Small intestine (tissue), 16 donors: ENCODE data around the gene HHIP. TPM values are rescaled to one million over a fixed set of nuclear protein-coding genes. Genes with fewer than 3 reads are reported as not detected.

Experiments
- DNase-seq, 2 donors: peaks; one replicate each; pipeline versions ENCODE4 v3.0.0 to v3.0.0-alpha.2; 2013
- FAIRE-seq: peaks from 2 replicates; lab custom pipeline; 2012; peaks lifted over from hg19 to GRCh38; lab: Jason Lieb, UNC
- H3K27ac ChIP-seq, 3 donors: one replicate each; pipeline ENCODE4 v1.5.1; 2013; ENCODE audit warnings: low read length in 2 of 3, mild to moderate bottlenecking in 2 of 3, control low read depth in 1 of 3, inconsistent platforms in 1 of 3, low read depth in 1 of 3, moderate library complexity in 1 of 3
- H3K27me3 ChIP-seq, 3 donors: one replicate each; pipeline ENCODE4 v1.6.1; 2013; ENCODE audit warnings: low read length in 3 of 3, inconsistent platforms in 1 of 3; ENCODE audit not compliant: control insufficient read depth in 3 of 3, insufficient read depth in 3 of 3
- H3K36me3 ChIP-seq, 3 donors: one replicate each; pipeline ENCODE4 v1.6.1; 2013; ENCODE audit warnings: low read length in 3 of 3, inconsistent platforms in 1 of 3, low read depth in 1 of 3, mild to moderate bottlenecking in 1 of 3, moderate library complexity in 1 of 3; ENCODE audit not compliant: control insufficient read depth in 3 of 3, insufficient read depth in 2 of 3
- H3K4me1 ChIP-seq, 3 donors: one replicate each; pipeline ENCODE4 v1.6.1; 2013; ENCODE audit warnings: low read length in 2 of 3, inconsistent platforms in 1 of 3, low read depth in 1 of 3, mild to moderate bottlenecking in 1 of 3, moderate library complexity in 1 of 3; ENCODE audit not compliant: control insufficient read depth in 3 of 3, insufficient read depth in 2 of 3
- H3K4me3 ChIP-seq, 3 donors: one replicate each; pipeline ENCODE4 v1.5.1; 2013; ENCODE audit warnings: low read length in 3 of 3, control low read depth in 1 of 3, inconsistent platforms in 1 of 3, low read depth in 1 of 3, mild to moderate bottlenecking in 1 of 3, moderate library complexity in 1 of 3
- H3K9me3 ChIP-seq, 2 donors: one replicate each; pipeline ENCODE4 v1.6.1; 2013; ENCODE audit warnings: low read depth in 1 of 2, low read length in 1 of 2; ENCODE audit not compliant: control insufficient read depth in 2 of 2, insufficient read depth in 1 of 2
- WGBS, 3 donors: extraction: QIAGEN DNeasy Blood & Tissue Kit; methylation state at CpG; one replicate each; pipeline ENCODE4 v1.1.7; 2013; 5-methylcytosine and 5-hydroxymethylcytosine counted together
- long read RNA-seq, 10 donors: transcript quantifications; one replicate each; lab custom pipeline, GENCODE V29; 2026
- polyA plus RNA-seq, 4 donors: library from polyadenylated mRNA; stranded (reverse) in 3 of 4; unstranded in 1 of 4; fragments of 200-250 nt in 3 of 4; fragments of 120-200 nt in 1 of 4; gene quantifications; one replicate each; pipeline versions ENCODE4 v1.2.1 to v1.2.3, GENCODE V29; 2013
- donor health status: healthy with polysubstance abuse.
- donor health status: control.
- donor health status: control.
- donor health status: Bipolar disorder and iron deficiency.
- donor health status: healthy.

The HHIP gene, protein sequence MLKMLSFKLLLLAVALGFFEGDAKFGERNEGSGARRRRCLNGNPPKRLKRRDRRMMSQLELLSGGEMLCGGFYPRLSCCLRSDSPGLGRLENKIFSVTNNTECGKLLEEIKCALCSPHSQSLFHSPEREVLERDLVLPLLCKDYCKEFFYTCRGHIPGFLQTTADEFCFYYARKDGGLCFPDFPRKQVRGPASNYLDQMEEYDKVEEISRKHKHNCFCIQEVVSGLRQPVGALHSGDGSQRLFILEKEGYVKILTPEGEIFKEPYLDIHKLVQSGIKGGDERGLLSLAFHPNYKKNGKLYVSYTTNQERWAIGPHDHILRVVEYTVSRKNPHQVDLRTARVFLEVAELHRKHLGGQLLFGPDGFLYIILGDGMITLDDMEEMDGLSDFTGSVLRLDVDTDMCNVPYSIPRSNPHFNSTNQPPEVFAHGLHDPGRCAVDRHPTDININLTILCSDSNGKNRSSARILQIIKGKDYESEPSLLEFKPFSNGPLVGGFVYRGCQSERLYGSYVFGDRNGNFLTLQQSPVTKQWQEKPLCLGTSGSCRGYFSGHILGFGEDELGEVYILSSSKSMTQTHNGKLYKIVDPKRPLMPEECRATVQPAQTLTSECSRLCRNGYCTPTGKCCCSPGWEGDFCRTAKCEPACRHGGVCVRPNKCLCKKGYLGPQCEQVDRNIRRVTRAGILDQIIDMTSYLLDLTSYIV
- 10 to 100 TPM in 1 of 4 donors, 1 to 10 TPM in 1, under 1 TPM in 2; 0.22 to 14.7 (median 0.81) TPM for polyA plus RNA-seq
- long read RNA-seq, donor 1, full-length matches to known transcripts = 9 of 9 reads
- long read RNA-seq, donor 1, partial matches to known transcripts = 0 of 9 reads
- long read RNA-seq, donor 1, other reads (novel, unspliced or antisense) = 0 of 9 reads
- long read RNA-seq, donor 2, full-length matches to known transcripts = 2 of 2 reads
- long read RNA-seq, donor 2, partial matches to known transcripts = 0 of 2 reads
- long read RNA-seq, donor 2, other reads (novel, unspliced or antisense) = 0 of 2 reads
- long read RNA-seq, donor 3, full-length matches to known transcripts = 2 of 2 reads
- long read RNA-seq, donor 3, partial matches to known transcripts = 0 of 2 reads
- long read RNA-seq, donor 3, other reads (novel, unspliced or antisense) = 0 of 2 reads
- long read RNA-seq, donor 4 = 0 reads
- long read RNA-seq, donor 5, full-length matches to known transcripts = 1 of 1 reads
- long read RNA-seq, donor 5, partial matches to known transcripts = 0 of 1 reads
- long read RNA-seq, donor 5, other reads (novel, unspliced or antisense) = 0 of 1 reads
- long read RNA-seq, donor 6, full-length matches to known transcripts = 2 of 2 reads
- long read RNA-seq, donor 6, partial matches to known transcripts = 0 of 2 reads
- long read RNA-seq, donor 6, other reads (novel, unspliced or antisense) = 0 of 2 reads
- long read RNA-seq, donor 7, full-length matches to known transcripts = 5 of 5 reads
- long read RNA-seq, donor 7, partial matches to known transcripts = 0 of 5 reads
- long read RNA-seq, donor 7, other reads (novel, unspliced or antisense) = 0 of 5 reads
- long read RNA-seq, donor 8 = 0 reads
- long read RNA-seq, donor 9 = 0 reads
- long read RNA-seq, donor 10, full-length matches to known transcripts = 10 of 10 reads
- long read RNA-seq, donor 10, partial matches to known transcripts = 0 of 10 reads
- long read RNA-seq, donor 10, other reads (novel, unspliced or antisense) = 0 of 10 reads

DNA sequence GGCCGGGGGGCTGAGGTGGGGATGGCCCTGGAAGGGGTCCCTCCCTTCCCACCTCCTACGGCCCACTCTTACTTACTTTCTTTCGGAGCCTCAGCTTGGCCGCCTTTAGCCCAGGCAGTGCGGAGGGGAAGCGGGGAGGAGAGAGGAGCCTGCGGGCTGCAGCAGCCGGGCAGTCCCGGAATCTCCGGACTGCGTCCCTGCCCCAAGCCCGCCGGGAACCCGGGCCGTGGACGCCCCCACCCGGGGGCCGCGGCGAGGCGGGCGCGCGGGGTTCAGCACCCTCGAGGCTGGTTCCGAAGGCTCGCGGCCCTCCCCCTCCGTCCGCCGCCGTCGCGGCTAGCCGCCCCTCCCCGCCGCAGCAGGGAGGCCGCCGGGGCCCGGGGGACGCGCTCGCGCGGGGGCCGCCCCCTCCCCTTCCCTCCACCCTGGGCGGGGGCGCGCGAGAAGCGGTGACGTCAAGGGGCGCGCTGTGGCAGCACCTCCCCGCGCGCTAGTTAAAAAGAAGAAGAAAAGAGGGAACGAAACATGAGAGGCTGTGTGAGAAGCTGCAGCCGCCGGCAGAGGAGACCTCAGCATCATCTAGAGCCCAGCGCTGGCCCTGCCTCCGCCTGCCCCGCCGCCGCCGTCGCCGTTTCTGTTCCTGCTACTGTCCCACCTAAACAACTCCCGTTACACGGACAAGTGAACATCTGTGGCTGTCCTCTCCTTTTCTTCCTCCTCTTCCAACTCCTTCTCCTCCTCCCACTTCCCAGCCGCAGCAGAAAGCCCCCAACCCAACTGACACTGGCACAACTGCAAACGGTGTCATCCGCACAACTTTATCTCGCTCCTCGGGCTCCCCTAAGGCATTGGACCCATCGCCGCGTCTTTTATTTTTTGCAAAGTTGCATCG is at the start of gene HHIP:
HHIP (plus strand) TSS at position 526 of the 892 bp plus-strand sequence. CDS start 520 bp downstream, outside the sequence.
- Histone ChIP-seq H3K36me3 (no peaks in the 10 kb centered on the region), H3K4me1 (peaks cover 0 to 6% (median 0%) of the 10 kb centered on the region in 3 donors), H3K27ac (peak within 1 kb of the TSS in 2 of 3 donors; percentile 36 to 45), H3K9me3 (peaks cover 0 to 2% of the 10 kb centered on the region in 2 donors), H3K4me3 (peak within 1 kb of the TSS; percentile 25 to 50 (median 34)), H3K27me3 (peaks cover 7 to 43% (median 17%) of the 10 kb centered on the region in 3 donors)
- 1 to 4% (median 3%) methylated on average over 41 to 79 of the region's 79 CpGs for WGBS, 3 donors
- FAIRE-seq = no peak
- DNase-seq = peak in 1 of 2 donors; percentile 50

DNA sequence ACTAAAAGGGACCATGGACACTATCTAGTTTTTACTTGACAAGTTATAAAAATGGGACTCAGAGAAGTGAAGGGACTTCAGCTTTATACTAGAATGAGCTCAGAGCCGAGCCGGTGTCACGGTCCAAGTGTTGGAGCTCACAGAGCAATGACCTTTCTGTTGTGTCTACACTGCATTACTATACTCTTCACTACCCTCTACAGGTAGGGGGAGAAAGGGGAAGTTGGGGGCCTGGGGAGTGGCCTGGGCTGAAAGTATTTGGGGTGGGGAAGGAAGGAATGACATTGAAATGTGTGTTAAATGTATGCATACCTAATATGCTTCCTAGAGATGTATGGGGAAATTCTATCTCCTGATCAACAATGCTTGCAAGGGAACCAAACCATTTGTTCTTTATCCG is 48.8 kb upstream of the HHIP start:
- no peaks in the 10 kb centered on the region for H3K9me3 ChIP-seq
- H3K4me1 ChIP-seq = no peaks in the 10 kb centered on the region
- no peak for FAIRE-seq
- H3K4me3 ChIP-seq = no peak overlapping the region
- H3K36me3 ChIP-seq = no peaks in the 10 kb centered on the region
- no peaks in the 10 kb centered on the region for H3K27me3 ChIP-seq
- 79 to 89% (median 80%) methylated on average over 4 of the region's 4 CpGs for WGBS, 3 donors
- no peak overlapping the region for H3K27ac ChIP-seq
- no peak for DNase-seq

DNA sequence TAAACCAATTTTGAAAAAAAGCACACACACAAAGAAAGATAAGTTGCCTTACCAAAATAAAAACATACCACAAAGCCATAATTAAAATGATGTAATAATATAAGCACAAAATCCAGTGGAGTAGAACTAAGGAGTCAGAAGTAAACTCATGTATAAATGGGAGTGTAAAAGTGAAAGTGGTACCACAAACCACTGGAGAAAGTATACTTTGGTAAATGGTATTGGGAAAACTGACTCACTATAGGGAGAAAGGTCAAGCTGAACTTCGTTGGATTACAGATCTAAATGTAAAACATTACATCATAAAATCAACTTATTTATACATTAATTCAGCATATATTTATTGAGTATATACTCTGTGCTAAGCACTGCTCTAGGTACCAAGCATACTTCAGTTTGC is 46.3 kb upstream of the HHIP start:
- FAIRE-seq (no peak), DNase-seq (no peak)
- H3K27ac ChIP-seq = no peak overlapping the region
- no peaks in the 10 kb centered on the region for H3K4me1 ChIP-seq
- H3K27me3 ChIP-seq = no peaks in the 10 kb centered on the region
- 10 to 22% (median 14%) methylated on average over 1 of the region's 1 CpG for WGBS, 3 donors
- no peaks in the 10 kb centered on the region for H3K36me3 ChIP-seq
- no peak overlapping the region for H3K4me3 ChIP-seq
- H3K9me3 ChIP-seq = no peaks in the 10 kb centered on the region

DNA sequence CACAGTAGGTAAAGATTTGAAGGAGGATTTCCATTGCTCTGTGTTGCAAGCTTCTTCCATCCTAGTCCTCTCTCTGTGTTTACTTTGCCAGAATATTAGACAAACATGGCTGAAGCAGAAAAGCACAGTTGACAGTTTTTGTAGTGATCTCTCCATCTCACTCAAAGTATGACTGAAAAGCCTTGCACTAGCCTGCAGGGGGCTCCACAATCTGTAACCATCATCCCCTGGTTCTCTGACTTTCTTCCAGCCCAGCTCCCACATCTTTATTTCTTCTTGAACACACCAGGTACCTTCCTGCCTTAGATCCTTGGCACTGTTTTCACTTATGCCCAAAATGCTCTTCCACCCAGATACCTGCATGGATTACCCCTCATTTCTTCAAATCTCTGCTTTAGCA is 34.1 kb upstream of the HHIP start:
- H3K4me1 ChIP-seq = no peaks in the 10 kb centered on the region
- no peaks in the 10 kb centered on the region for H3K36me3 ChIP-seq
- FAIRE-seq (no peak), DNase-seq (no peak)
- H3K27me3 ChIP-seq = no peaks in the 10 kb centered on the region
- no peak overlapping the region for H3K27ac ChIP-seq
- H3K9me3 ChIP-seq = no peaks in the 10 kb centered on the region
- no peak overlapping the region for H3K4me3 ChIP-seq

DNA sequence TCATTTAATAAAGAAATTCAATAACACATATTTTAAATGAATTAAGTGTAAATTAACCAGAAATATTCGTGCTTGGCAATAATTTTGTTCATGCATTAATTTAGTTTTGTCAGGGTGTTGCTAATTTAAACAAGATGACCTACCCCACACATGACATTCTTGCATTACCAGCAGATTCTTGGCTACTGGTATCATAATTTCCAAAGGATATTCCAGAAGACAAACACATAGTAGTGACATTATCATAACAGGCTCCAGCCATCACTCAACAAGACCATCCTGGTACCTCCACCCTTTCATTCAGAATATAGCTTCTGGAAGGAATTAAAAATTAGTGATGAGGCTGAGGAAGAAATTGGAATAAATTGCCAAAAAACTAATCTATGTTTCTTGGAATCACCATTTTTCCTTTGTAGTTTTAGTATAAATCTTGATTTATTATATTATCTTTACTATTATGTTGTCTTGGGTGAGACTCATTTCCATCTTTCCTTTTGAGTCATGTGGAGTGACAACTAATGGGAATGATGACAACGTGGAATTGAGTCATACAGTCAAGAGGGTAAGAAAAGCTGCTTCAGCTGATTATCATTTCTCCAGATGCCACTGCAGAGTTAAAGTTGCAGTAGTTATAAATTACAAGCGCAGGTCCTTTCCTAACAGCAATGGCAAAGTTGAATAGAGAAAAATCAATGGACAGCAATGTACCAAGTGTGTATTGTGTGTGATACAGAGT is 30.9 kb upstream of the HHIP start:
- 50 to 61% (median 56%) methylated on average over 3 of the region's 3 CpGs for WGBS, 3 donors
- Histone ChIP-seq H3K27ac (no peak overlapping the region), H3K4me3 (no peak overlapping the region), H3K4me1 (no peaks in the 10 kb centered on the region), H3K36me3 (no peaks in the 10 kb centered on the region), H3K9me3 (no peaks in the 10 kb centered on the region), H3K27me3 (no peaks in the 10 kb centered on the region)
- DNase-seq (no peak), FAIRE-seq (no peak)

DNA sequence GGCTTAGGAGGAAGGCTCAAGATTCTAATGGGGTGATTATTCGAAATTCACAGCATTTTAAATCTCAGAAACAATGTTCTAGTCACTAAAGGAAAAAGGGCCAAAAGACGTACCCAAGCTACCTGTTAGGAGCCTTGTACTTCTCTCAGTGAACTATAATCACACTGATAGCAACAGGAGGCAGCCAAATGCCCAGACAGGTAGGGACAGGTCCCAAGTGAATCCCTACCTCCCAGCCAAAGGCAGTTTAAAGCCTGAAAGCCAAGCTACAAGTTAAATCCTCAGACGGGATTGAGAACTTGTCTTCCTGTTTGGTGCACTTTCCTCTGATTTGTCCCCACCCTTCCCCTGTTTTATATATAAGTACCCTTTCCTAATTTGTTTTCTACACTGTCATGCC is 24.3 kb upstream of the HHIP start:
- Histone ChIP-seq H3K4me3 (no peak overlapping the region), H3K27ac (no peak overlapping the region), H3K9me3 (peaks cover 0 to 3% of the 10 kb centered on the region in 2 donors), H3K36me3 (no peaks in the 10 kb centered on the region), H3K4me1 (no peaks in the 10 kb centered on the region), H3K27me3 (no peaks in the 10 kb centered on the region)
- DNase-seq = no peak
- 50 to 54% (median 50%) methylated on average over 3 of the region's 3 CpGs for WGBS, 3 donors
- no peak for FAIRE-seq
